Gastrocnemius medialis (tissue), 4 donors: Measurements from ENCODE around the gene PPP6R3.

ENCODE experiments used
- CTCF ChIP-seq, 5 experiments: fragments of 450-650 bp in 3 of 5; fragments of 200-600 bp in 2 of 5; sonication (generic) in 2 of 5; IDR thresholded peaks in 4 of 5; conservative IDR thresholded peaks in 1 of 5; 1 replicate in 4 of 5; 2 replicates in 1 of 5; pipeline ENCODE4 v1.5.1; 2016 to 2019; ENCODE audit warnings: antibody characterized with exemption in 5 of 5, mild to moderate bottlenecking in 3 of 5, moderate library complexity in 3 of 5
- POLR2A ChIP-seq, 2 donors: fragments of 450-650 bp; IDR thresholded peaks; one replicate each; pipeline ENCODE4 v1.6.1; 2017; ENCODE audit warnings: antibody characterized with exemption in 2 of 2, mild to moderate bottlenecking in 2 of 2, moderate library complexity in 2 of 2

GRCh38 chr11:68509066-68509465 is 48.5 kb downstream of the PPP6R3 start:
- TF ChIP-seq CTCF (IDR thresholded peaks at IDR 0.05 in 4 of 5, conservative IDR thresholded peaks at IDR 0.05 in 1 of 5), result no peak
- TF ChIP-seq POLR2A (IDR thresholded peaks at IDR 0.05), result no peak
